WERI-Rb-1 (cell line): ENCODE results near the gene LY86.

ENCODE experiments used
- DNase-seq: peaks from one replicate; pipeline ENCODE4 v3.0.0-alpha.2; 2020
- H3K27ac ChIP-seq: fragments of 250-450 bp; sonication (Bioruptor Pico); 2 replicates; pipeline ENCODE4 v1.5.1; 2020; ENCODE audit warnings: mild to moderate bottlenecking, moderate library complexity
- H3K27me3 ChIP-seq: fragments of 250-450 bp; sonication (Bioruptor Pico); 2 replicates; pipeline ENCODE4 v1.5.1; 2021; ENCODE audit warnings: mild to moderate bottlenecking, low read depth, moderate library complexity; ENCODE audit not compliant: insufficient read depth, severe bottlenecking
- H3K36me3 ChIP-seq: fragments of 250-450 bp; sonication (Bioruptor Pico); 2 replicates; pipeline ENCODE4 v1.5.1; 2020; ENCODE audit warnings: mild to moderate bottlenecking, moderate library complexity
- H3K4me3 ChIP-seq: 2 replicates; pipeline ENCODE4 v1.5.1; 2011; ENCODE audit warnings: low read depth, mild to moderate bottlenecking, control low read depth, low read length
- H3K9me3 ChIP-seq: fragments of 250-450 bp; sonication (Bioruptor Pico); 2 replicates; pipeline ENCODE4 v1.5.1; 2021; ENCODE audit warnings: mild to moderate bottlenecking, moderate library complexity; ENCODE audit not compliant: severe bottlenecking
- TF ChIP-seq, protein P1 (sequence below): IDR thresholded peaks from 2 replicates; pipeline ENCODE4 v1.5.1; 2011; ENCODE audit warnings: low read depth, mild to moderate bottlenecking, control low read depth, inconsistent platforms, low read length

The LY86 gene

GRCh38 chr6:6557886-6558285 is 30.6 kb upstream of the LY86 start:
- DNase-seq = no peak
- no peaks in the 10 kb centered on the region for H3K36me3 ChIP-seq
- H3K27ac ChIP-seq = no peak overlapping the region
- no peaks in the 10 kb centered on the region for H3K27me3 ChIP-seq
- no peaks in the 10 kb centered on the region for H3K9me3 ChIP-seq
- TF ChIP-seq, protein P1, sequence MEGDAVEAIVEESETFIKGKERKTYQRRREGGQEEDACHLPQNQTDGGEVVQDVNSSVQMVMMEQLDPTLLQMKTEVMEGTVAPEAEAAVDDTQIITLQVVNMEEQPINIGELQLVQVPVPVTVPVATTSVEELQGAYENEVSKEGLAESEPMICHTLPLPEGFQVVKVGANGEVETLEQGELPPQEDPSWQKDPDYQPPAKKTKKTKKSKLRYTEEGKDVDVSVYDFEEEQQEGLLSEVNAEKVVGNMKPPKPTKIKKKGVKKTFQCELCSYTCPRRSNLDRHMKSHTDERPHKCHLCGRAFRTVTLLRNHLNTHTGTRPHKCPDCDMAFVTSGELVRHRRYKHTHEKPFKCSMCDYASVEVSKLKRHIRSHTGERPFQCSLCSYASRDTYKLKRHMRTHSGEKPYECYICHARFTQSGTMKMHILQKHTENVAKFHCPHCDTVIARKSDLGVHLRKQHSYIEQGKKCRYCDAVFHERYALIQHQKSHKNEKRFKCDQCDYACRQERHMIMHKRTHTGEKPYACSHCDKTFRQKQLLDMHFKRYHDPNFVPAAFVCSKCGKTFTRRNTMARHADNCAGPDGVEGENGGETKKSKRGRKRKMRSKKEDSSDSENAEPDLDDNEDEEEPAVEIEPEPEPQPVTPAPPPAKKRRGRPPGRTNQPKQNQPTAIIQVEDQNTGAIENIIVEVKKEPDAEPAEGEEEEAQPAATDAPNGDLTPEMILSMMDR = no peak
- H3K4me3 ChIP-seq = no peak overlapping the region

- Histone ChIP-seq H3K36me3 (no peaks in the 10 kb centered on the region), H3K4me3 (no peak overlapping the region), H3K9me3 (peaks cover 7% of the 10 kb centered on the region), H3K27ac (no peak overlapping the region), H3K27me3 (no peaks in the 10 kb centered on the region)
- TF ChIP-seq, protein P1 = no peak
- no peak for DNase-seq
Measured at GRCh38 chr6:6559994-6560570, 28.4 kb upstream of the LY86 start.

GRCh38 chr6:6560909-6561308 is 27.6 kb upstream of the LY86 start:
- H3K9me3 ChIP-seq = peaks cover 7% of the 10 kb centered on the region
- DNase-seq = no peak
- H3K4me3 ChIP-seq = no peak overlapping the region
- no peaks in the 10 kb centered on the region for H3K36me3 ChIP-seq
- H3K27ac ChIP-seq = no peak overlapping the region
- TF ChIP-seq, protein P1 = 0 out of 2 replicates have a peak, but pooled peaks have one; percentile 8
- no peaks in the 10 kb centered on the region for H3K27me3 ChIP-seq

DNA sequence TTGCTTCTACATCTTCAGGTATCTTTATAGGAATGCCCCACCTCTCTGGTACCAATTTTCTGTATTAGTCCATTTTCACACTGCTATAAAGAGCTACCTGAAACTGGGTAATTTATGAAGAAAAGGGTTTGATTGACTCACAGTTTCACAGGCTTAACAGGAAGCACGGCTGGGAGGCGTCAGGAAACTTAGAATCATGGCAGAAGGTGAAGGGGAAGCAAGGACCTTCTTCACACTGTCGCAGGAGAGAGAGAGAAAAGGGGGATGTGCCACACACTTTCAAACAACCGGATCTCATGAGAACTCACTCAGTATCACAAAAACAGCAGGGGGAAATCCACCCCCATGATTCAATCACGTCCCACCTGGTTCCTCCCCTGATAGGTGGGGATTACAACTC is 24.4 kb upstream of the LY86 start:
- H3K4me3 ChIP-seq = no peak overlapping the region
- no peaks in the 10 kb centered on the region for H3K36me3 ChIP-seq
- H3K9me3 ChIP-seq = peaks cover 7% of the 10 kb centered on the region
- no peaks in the 10 kb centered on the region for H3K27me3 ChIP-seq
- no peak overlapping the region for H3K27ac ChIP-seq
- no peak for DNase-seq
- TF ChIP-seq, protein P1 = no peak

DNA sequence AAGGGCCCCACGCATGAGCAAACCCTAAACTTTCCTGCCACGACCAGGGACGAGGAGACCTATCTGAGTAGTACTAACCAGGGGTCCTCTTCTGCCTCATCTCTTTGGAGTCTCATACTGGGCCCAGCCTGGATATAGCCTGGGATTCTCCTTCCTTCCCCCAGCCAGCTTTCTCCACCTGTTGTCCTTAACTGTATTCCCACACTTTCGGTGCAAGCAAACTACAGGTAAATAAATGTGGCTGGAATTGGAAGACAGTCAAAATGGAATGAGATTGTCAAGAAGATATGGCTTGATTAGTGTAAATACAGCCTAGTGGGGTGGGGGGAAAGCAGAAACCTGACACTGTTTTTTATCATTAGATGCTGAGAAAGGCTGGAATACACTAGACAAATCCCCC is 23.5 kb upstream of the LY86 start:
- TF ChIP-seq, protein P1 = no peak
- DNase-seq = no peak
- Histone ChIP-seq H3K36me3 (no peaks in the 10 kb centered on the region), H3K9me3 (peaks cover 7% of the 10 kb centered on the region), H3K27ac (no peak overlapping the region), H3K4me3 (no peak overlapping the region), H3K27me3 (no peaks in the 10 kb centered on the region)

DNA sequence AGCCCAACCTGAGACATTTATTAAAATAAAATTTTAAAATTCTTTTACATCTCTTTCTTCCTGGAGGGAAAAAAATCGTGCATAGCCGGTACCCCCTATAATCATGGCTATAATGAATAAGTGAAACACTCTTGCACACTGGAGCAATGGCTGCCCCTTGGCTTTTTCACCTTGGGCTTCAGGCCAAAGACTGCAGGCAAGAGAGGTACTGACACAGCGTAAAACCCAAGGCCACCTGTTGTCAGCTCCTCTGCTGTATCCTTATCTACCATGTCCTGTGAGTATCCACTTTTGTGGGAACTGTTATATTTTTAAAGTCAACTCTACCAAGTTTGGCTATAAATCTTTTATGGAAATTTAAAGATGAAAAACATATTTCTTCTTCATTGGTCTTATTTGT is 23.0 kb upstream of the LY86 start:
- no peaks in the 10 kb centered on the region for H3K36me3 ChIP-seq
- peaks cover 7% of the 10 kb centered on the region for H3K9me3 ChIP-seq
- H3K4me3 ChIP-seq = no peak overlapping the region
- no peak overlapping the region for H3K27ac ChIP-seq
- DNase-seq = no peak
- TF ChIP-seq, protein P1 = no peak
- H3K27me3 ChIP-seq = no peaks in the 10 kb centered on the region
